HG02885 (cell line): ENCODE results near the gene SCUBE1.

Experiments used
- ATAC-seq: cut with Tn5 transposase; IDR thresholded peaks from one replicate; pipeline ENCODE4 v1.9.1; 2021; ENCODE audit warnings: mild to moderate bottlenecking; ENCODE audit not compliant: unreplicated experiment, poor library complexity

The SCUBE1 gene

DNA sequence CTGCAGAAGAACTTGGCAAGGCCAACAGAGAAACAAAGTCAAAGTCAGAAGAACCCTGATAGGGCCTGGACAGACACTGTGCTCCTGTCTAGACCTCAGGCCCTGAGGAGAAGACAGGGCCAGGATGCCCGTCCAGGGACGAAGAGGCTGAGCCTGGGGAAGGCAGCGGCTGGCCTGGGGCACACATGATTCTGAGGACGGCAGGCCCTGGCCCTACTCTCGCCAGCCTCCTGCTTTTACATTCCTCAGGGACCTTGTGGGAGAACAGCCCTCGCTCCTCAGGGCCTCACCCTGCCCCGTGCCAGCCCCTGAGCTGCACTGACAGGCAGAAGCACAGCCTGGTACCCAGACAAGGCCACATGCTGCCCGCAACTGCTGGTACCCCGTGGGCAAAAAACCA, 112.6 kb downstream of the SCUBE1 start:
- no peak for ATAC-seq

DNA sequence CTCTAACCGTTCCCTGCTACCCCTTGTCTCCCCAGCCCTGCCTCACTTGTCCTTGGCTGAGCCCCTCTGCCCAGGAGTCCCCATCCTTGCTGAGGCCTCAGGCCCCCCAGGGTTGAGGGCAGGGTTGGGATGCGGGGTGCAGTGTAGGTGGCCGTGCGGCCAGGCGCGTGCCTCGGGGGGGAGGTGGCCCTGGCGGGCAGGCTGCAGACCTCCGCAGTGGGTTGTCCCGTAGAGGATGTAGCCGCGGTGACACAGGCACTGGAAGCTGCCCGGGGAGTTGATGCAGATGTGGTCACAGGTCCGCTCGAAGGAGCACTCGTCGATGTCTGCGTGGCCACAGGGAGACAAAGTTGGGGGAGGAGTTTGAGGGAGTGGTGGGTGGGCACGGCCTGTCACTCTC, 114.3 kb downstream of the SCUBE1 start:
- ATAC-seq, result no peak

DNA sequence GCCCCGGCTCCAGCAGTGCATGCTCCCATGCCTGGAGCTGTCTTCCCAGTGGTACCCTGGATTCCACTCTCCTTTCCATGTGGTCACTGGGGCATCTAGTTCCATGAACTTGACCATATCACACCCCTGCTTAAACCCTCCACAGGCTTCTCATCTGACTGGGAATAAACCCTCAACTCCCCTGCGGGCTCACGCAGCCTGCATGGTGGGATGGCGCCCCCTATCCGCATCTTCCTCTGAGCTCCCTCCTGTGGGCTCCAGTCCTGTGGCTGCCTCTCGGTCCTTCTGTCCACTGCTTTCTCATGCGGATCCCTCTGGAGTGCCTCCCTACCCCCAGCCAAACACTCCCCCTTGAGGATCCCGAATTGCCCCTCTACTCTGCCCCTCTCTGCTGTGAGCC, 114.8 kb downstream of the SCUBE1 start:
- ATAC-seq, result no peak

DNA sequence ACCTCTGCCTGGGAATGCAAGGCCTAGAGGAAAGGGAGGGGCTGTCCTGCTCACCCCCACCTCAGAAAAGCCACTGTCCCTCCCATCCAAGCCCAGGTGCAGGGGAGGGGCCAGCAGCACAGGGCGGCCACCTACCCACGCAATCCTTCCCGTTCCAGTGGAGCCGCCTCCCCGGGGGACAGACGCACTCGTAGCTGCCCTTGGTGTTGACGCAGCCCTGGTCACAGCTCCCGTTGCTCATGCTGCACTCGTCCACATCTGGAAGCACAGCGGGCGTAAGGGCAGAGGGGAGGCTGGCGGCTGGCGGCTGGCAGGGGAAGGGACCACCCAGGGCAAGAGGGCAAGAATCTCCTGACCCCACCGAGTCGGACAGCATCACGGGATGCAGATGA, 115.9 kb downstream of the SCUBE1 start:
- ATAC-seq, result no peak

DNA sequence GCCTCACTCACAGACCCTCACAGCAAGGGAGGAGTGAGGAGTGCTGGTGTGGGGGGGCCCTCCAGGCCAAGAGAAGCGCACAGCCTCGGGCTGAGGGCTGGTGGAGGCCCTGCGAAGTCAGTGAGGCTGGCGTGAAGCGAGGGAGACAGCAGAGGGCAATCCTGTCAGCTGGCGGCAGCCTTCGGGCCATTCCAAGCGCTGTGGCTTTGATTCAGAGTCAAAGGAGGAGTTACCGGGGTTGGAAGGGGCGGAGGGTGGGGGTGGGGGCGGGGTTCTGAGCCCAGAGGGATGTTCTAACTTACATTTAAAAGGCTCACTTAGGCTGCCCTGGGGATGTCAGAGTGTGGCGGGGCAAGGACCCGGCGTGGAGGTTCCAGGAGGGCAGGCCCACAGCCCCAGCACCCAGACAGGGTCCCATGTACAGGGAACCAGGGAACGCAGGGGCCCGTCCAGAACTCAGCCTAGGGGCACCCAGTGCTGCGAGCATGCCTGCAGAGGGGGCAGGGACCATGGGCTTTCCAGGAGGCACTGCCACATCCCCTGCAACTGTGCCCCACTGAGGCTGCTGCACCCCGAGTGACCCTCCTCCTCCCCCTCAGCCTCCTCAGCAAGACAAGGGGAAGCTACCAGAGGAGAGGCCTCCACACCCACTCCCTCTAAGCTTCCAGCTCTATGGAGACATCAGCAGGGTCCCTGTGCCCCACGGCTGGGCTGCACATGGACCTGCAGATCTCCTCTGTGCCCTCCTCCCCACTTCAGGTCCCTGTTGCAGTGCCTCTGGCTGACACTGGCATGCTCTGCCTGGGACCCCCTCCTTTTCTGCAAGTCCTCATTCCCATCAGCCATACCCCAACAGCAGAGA, 116.6 kb downstream of the SCUBE1 start:
- ATAC-seq, result no peak

DNA sequence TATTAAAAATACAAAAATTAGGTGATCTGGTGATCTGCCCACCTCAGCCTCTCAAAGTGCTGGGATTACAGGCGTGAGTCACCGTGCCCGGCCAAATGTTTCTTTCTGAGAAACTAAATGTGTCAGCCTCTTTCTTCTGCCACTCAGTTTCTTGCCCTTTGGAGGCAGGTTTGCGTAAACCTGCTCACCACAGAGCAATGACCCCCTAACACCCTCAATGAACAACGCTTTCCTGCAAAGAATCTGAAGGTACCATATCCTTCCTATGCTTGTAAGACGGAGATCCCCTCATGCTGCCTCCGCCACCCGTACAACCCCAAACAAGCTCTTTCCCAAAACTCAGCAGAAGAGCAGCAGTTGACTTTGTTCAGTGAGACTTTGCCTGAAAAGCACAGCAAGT, 117.6 kb downstream of the SCUBE1 start:
- ATAC-seq, result no peak

DNA sequence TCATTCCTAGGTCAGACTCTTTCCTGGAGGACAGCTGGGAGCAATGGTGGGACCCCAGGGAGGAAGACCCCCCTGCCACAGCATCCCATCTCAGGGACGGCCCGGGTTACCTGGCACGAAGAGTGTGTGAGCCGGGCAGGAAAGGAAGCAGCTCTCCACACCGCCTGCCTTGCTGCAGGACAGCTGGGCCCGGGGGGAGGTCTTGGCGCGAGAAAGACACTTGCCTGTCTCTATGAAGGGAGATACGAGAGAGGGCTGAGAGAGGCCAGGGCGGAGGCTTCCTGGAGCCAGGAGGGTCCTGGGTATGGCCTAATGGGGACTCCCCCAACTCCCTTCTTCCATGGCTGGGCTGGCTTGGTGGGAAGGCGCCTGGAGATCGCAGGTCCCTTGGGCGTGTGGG, 120.2 kb downstream of the SCUBE1 start:
- ATAC-seq, result no peak

DNA sequence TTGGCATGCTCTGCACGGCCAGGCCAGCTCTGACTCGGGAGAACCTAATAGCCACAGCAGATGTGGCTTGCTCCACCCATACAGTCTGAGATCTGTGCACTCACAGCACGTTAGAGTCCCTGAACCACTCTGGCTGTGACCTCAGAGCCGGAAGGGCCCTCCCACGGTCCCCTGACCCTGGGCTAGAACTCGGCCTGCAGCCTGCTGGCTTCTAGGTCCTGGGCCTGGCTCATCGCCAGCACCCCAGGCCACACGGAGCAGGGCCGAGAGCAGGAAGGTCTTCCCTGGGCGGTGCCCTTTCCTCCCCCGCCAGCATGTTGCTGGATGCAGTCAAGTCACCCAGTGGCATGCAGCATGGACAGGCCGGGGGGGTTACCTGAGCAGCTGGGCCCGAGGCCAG, 120.9 kb downstream of the SCUBE1 start:
- ATAC-seq, result no peak

DNA sequence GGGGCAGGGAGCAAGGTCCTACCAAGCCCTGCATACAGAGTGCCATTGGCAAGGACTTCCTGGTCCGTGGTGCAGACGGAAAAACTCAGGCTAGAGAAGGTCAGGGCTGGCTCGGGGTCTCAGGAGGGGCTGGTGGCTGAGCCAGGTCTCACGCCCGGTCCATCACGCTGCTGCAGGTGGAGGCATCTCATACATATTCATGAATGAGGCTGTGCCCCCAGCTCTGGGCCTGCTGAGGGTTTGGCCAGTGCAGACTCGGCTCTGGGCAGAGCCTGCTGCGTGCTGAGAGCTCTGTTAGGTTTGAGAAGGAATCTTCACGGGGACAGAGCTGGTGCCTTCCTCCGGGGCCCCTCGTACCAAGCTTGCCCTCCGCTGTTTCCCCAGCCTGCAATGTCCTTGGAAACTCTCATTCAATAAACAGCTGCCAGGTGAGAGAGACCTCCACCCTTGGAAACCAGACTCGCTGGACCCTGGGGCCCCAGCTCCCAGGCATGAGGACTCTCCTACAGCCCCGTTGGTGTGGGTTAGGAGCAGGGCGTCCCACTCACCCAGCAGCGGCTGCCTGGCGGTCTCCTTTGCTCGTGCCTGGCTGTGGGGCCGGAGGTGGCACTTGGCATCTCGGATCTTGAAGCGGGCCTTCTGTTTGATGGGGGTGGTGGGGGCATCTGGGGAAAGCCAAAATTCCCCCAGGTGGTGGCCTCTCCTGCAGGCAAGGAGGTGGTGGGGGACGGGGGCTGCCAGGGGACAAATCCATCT, 122.4 kb downstream of the SCUBE1 start:
- no peak for ATAC-seq

DNA sequence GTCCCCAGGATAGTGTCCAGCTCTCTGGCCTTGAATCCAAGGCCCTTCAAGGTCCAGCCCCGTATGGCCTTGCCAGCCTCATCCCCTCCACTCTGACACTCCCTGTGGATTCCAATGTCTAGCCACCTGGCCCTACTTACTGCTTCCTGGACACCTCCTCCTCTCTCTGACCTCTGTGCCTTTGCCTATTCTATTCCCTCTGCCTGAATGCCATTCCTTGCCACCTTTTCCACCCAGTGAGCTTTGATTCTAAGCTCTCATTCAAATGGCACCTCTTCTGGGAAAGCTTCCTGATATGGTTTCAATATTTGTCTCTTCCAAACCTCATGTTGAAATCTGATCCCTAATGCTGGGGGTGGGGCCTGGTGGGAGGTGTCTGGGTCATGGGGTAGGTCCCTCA, 124.4 kb downstream of the SCUBE1 start:
- ATAC-seq, result no peak

DNA sequence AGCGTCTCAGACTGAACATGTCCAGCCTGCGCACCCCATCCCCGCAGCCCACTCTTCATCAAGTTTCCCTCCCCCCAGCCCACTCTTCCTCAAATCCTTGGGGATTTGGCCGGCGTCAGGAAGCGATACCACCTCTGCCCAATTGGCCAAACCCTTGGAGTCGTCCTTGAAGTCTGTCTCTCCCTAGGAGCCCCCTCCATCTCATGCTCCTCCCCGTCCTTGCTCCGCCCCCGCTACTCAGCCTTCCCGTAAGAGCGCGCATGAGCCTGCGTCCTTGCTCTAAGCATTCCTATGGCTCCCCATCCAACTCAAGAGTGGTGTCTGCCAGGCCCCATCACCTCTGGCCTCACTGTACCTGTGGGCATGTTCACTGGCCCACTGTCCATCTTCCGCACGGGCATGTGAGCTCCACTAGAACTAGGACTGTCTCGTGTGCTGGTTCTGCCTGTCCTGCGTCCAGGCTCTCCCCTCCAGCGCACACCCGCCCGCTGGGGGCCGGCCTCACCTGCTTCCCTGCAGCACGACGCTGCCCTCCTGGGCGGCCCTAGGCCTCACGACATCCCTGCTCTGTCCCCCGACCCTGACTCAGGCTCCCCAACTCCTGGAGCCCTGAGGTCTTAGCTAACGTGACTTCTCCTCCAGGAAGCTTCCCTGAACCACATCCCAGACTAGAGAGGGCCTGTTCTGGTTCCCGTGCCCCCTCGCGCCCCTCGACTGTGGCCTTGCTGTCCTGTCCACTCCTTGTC, 125.7 kb downstream of the SCUBE1 start:
- no peak for ATAC-seq

DNA sequence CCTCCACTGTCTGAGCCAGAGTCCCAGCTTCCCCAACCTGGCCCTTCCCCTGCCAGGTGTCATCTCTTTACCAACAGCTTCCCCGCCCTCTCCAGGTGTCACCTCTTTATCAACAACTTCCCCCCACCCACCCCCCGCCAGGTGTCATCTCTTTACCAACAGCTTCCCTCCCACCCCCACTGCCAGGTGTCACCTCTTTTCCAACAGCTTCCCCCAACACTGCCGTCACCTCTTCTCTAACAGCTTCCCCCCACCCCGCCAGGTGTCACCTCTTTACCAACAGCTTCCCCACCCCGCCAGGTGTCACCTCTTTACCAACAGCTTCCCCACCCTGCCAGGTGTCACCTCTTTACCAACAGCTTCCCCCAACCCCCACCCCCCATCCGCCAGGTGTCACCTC, 126.4 kb downstream of the SCUBE1 start:
- no peak for ATAC-seq

DNA sequence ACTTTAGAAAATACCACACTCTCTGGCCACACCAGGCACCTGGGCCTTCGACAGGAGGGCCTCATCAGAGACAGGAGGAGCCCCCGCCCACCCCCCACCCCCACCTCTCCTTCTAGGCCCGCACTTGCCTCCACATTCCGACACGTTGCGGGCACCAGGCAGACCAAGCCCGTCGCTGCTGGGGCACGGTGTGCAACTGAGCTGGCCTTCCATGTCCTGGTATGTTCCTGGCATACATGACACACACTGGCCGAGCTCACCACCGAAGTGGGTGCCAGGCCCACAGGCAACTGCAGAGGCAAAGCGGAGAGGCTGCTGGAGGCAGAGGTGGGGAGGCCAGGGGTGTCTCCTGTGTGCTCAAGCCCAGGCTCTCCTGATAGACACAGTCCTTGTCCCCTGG, 129.2 kb downstream of the SCUBE1 start:
- no peak for ATAC-seq

DNA sequence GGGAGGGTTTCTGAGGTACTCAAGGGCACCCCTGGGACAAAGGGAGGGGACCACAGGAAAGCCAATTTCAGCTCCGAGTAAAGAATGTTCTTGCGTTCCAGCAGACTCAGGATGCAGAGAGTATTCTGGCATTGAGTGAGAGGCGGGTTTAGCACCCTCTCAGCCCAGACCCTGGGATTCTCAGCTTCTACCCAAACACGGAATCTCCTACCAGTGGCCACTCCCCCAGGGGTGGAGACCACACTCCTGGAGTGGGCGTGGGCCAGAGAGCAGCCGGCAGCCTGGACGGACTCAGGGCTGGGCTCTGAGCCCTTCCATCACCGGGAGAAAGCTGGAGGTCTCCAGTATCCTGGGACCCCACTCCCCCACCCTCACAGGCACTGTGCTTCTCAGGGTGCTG, 130.1 kb downstream of the SCUBE1 start:
- ATAC-seq, result no peak

DNA sequence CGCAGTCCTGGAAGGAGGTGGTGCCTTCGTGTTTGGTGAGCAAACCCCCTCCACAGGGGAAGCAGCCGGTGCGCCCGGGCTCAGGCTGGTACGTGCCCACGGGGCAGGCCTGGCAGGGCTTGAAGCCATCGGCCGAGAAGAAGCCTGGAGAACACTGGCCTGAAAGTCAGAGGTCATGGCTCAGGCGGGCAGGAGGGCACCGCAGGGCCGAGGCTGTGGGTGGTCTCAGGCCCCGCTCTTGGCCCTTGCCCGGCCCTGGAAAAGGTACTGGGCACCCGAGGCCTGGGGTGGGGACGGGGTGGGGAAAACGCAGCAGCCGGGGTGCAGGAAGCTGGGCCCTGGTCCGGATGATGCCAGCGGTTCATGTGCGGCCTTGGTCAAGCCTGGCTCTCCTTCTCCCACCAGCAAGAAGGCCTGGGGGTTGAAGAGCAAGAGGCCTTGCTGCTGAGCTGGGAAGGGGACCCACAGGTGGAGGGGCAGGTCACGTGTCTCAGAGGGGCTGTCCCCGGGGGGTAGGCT, 130.7 kb downstream of the SCUBE1 start:
- ATAC-seq, result no peak

DNA sequence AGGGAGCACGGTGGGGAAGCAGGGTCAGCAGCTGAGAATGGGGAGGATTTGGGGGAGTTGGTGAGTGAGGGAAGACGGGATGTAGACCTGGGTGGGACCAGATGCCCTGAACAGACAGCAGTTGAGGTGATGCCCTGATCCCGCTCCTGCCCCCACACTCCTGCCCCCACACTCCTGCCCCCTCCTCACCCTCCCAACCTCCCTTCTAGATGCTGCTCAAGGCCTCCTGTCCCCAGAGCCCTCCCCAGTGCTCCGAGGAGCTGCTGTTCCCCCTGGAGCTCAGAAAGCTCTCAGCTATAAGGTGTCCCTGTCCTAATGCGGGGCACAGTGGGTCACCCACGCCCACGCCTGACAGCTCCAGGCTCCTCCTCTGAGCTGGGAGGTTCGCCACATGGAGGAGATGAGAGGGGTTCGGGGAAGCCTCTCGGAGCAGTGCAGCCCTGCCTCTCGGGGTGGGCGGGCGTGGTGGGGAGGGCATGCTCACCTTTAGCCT, 131.2 kb downstream of the SCUBE1 start:
- ATAC-seq, result no peak

DNA sequence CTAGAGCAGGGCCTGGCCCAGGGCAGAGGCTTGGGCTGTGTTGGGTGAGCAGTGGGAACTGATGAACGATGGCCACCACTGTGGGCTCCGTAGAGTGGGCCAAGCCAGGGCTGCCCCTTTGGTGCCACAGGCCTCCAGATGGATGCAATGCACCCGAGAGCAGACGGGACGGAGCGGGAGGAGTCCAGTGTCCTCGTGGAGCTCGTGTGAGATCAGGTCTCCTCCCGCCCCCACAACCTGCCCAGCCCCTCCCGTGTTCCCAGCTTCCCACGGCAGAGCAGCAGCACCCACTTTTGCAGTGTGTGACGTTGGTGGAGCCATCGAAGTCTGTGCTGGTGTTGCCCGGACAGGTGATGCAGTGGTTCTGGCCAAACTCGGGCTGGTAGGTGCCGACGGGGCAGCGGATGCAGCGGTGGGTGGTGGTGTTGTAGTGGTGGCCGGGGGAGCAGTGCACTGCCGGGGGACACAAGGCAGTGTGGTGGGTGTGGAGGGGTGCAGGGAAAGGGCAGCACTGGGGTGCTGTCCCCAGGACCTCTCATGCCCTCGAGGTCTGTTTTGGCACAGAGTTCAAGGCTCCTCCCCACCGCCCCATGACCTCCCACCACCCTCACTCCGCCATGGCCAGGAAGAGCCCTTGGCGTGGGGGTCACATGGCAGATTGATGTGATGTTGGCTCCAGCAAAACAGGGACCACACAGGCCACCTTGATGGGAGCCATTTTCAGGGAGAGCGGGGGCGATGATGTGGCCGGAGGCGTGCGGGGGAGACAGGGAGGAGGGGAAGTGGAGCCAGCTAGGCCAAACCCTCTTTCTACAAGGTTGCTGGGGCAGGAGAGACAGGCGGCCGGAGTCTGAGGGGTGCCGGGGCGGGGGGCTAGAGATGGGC, 132.3 kb downstream of the SCUBE1 start:
- ATAC-seq, result no peak

DNA sequence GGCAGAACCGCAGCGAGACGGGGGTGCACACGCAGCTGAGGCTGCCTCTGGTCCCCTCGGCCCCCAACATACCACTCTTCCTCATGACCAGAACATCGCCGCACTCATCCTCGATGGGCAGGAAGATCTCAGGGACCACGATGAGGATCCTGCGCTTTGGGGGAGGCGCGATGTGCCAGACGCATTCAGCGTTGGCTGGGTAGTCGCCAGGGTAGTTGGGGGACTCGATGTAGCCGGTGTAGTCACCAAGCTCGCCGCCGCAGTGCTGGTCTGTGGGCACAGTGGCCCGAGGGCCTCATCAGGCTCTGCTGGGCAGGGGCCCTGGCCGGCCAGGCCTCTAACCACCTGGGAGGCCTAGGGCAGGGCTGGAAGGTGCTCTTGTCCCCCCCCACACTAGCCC, 133.2 kb downstream of the SCUBE1 start:
- ATAC-seq, result no peak

DNA sequence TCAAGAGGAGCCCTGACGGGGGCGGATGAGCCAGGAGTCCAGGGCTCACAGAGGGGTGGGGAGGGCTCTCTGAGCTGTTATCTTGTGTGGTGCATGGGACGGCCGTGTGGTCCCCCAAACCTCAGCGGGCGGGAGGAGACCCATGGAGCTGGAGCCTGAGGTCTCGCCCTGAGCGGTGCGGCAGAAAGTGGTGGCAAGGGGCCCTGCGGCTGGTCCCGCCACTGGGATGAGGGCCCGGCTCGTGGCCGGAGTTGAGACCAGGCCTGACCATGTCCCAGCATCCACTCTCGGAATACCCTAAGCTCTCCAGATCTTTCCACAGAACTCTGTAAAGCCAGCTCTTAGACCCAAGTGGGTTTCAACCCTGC, 133.7 kb downstream of the SCUBE1 start:
- ATAC-seq, result no peak
